ENCODE results near the gene TEX30. TPM values are rescaled to one million over a fixed set of nuclear protein-coding genes. Genes with fewer than 3 reads are reported as not detected.

TEX30 gene
- total and polyA plus RNA-seq, 2 donors (not counting 1 experiment from before 2014, with no cell fraction given), result 4.3 to 5.9 TPM

DNA sequence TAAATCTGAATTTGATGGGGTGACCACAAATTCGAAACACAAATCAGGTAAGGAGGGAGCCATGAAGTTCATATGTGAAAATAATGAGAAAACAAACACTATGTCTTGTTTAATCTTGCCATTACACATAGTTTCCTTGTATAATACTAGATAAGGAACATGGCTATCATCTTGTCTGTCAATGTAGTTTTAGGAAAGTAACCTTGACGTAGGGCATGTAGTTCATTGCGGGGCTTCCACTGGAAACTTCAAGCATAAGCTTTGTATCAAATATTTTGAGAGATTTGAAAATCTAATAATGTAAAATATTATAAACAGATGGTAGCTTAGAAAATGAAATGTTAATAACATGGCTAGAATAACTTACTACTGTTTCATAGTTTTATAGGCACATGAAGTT, 34.1 kb upstream of the TEX30 start:
- DNase-seq (no peak), ATAC-seq (ENCODE audit: low read depth) (no peak)
- no peaks in the 10 kb centered on the region for H3K79me2 ChIP-seq (ENCODE audit: control insufficient read depth, insufficient read depth, low read length)
- intact Hi-C loops (cut with micrococcal nuclease), result no loop called here
- TF ChIP-seq, protein P1, sequence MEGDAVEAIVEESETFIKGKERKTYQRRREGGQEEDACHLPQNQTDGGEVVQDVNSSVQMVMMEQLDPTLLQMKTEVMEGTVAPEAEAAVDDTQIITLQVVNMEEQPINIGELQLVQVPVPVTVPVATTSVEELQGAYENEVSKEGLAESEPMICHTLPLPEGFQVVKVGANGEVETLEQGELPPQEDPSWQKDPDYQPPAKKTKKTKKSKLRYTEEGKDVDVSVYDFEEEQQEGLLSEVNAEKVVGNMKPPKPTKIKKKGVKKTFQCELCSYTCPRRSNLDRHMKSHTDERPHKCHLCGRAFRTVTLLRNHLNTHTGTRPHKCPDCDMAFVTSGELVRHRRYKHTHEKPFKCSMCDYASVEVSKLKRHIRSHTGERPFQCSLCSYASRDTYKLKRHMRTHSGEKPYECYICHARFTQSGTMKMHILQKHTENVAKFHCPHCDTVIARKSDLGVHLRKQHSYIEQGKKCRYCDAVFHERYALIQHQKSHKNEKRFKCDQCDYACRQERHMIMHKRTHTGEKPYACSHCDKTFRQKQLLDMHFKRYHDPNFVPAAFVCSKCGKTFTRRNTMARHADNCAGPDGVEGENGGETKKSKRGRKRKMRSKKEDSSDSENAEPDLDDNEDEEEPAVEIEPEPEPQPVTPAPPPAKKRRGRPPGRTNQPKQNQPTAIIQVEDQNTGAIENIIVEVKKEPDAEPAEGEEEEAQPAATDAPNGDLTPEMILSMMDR (IDR thresholded peaks at IDR 0.05), result no peak
- no peak for TF ChIP-seq EZH2 (IDR thresholded peaks at IDR 0.05; ENCODE audit: borderline replicate concordance, insufficient read depth, low read depth, low read length, poor library complexity, severe bottlenecking)
- no peaks in the 10 kb centered on the region for H3K4me1 ChIP-seq (ENCODE audit: control insufficient read depth in 2 of 2, insufficient read depth in 2 of 2, low read length in 2 of 2)
- no peaks in the 10 kb centered on the region for H4K20me1 ChIP-seq (ENCODE audit: control insufficient read depth, insufficient read depth, low read length, poor library complexity, severe bottlenecking)
- H3K36me3 ChIP-seq (replicated peaks in 1 of 2; ENCODE audit: control extremely low read depth in 1 of 2, control insufficient read depth in 1 of 2, extremely low read depth in 1 of 2, insufficient read depth in 2 of 2, low read length in 1 of 2), result no peaks in the 10 kb centered on the region
- no peaks in the 10 kb centered on the region for H3K27me3 ChIP-seq (replicated peaks in 1 of 4; ENCODE audit: control extremely low read depth in 1 of 4, control insufficient read depth in 3 of 4, insufficient read depth in 4 of 4, low read length in 3 of 4)
- no CpG with 5 or more reads among the region's 3 CpGs for WGBS (ENCODE audit: insufficient coverage)
- POLR2A ChIA-PET, result no interaction called here
- no peak overlapping the region for H3K4me2 ChIP-seq (replicated peaks; ENCODE audit: low read depth, low read length, poor library complexity, severe bottlenecking)
- Mint-ChIP-seq H3K27me3 (no peaks in the 10 kb centered on the region), H3K4me1 (peaks cover 3% of the 10 kb centered on the region), H3K4me3 (no peak overlapping the region), H3K9me3 (ENCODE audit: insufficient read depth) (peaks cover 5% of the 10 kb centered on the region), H3K27ac (no peak overlapping the region)
- H3K27ac ChIP-seq (ENCODE audit: low read length in 2 of 2), result no peak overlapping the region
- H3K4me3 ChIP-seq (ENCODE audit: control extremely low read depth in 1 of 5, extremely low read depth in 1 of 5, insufficient read depth in 1 of 5, low read depth in 2 of 5, low read length in 4 of 5), result no peak overlapping the region
- CTCF ChIA-PET, result no interaction called here
- H3K9ac ChIP-seq (ENCODE audit: low read length), result no peak overlapping the region
- H3K9me3 ChIP-seq (ENCODE audit: control extremely low read depth in 1 of 3, control insufficient read depth in 2 of 3, insufficient read depth in 1 of 3, low read length in 2 of 3), result peaks cover 0 to 4% (median 1%) of the 10 kb centered on the region in 3 donors
- H2AFZ ChIP-seq (ENCODE audit: insufficient read depth, low read depth, low read length, poor library complexity, severe bottlenecking), result no peak overlapping the region

DNA sequence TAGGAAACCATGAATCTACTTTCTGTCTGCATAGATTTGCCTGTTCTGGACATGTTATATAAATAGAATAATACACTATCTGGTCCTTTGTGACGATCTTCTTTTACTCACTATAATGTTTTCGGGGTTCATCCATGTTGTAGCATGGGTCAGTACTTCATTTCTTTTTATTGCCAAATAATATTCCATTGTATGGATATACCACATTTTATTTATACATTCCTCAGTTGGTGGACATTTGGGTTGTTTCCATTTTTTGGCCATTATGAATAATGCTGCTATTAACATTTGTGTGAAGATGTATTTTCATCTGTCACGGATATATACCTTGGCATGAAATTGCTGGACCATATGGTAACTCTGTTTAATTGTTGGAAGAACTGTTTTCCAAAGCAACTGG, 32.1 kb upstream of the TEX30 start:
- Histone ChIP-seq H3K4me3 (ENCODE audit: control extremely low read depth in 1 of 5, extremely low read depth in 1 of 5, insufficient read depth in 1 of 5, low read depth in 2 of 5, low read length in 4 of 5) (no peak overlapping the region), H3K36me3 (replicated peaks in 1 of 2; ENCODE audit: control extremely low read depth in 1 of 2, control insufficient read depth in 1 of 2, extremely low read depth in 1 of 2, insufficient read depth in 2 of 2, low read length in 1 of 2) (no peaks in the 10 kb centered on the region), H3K27ac (ENCODE audit: low read length in 2 of 2) (no peak overlapping the region), H3K4me1 (ENCODE audit: control insufficient read depth in 2 of 2, insufficient read depth in 2 of 2, low read length in 2 of 2) (peaks cover 4% of the 10 kb centered on the region in 2 donors), H3K9me3 (ENCODE audit: control extremely low read depth in 1 of 3, control insufficient read depth in 2 of 3, insufficient read depth in 1 of 3, low read length in 2 of 3) (peaks cover 0 to 2% (median 0%) of the 10 kb centered on the region in 3 donors), H3K4me2 (replicated peaks; ENCODE audit: low read depth, low read length, poor library complexity, severe bottlenecking) (no peak overlapping the region), H3K79me2 (ENCODE audit: control insufficient read depth, insufficient read depth, low read length) (no peaks in the 10 kb centered on the region), H2AFZ (ENCODE audit: insufficient read depth, low read depth, low read length, poor library complexity, severe bottlenecking) (no peak overlapping the region), H4K20me1 (ENCODE audit: control insufficient read depth, insufficient read depth, low read length, poor library complexity, severe bottlenecking) (no peaks in the 10 kb centered on the region), H3K27me3 (replicated peaks in 1 of 4; ENCODE audit: control extremely low read depth in 1 of 4, control insufficient read depth in 3 of 4, insufficient read depth in 4 of 4, low read length in 3 of 4) (peaks cover 0 to 4% (median 0%) of the 10 kb centered on the region in 4 experiments), H3K9ac (ENCODE audit: low read length) (no peak overlapping the region)
- intact Hi-C loops (cut with micrococcal nuclease), result no loop called here
- no peaks in the 10 kb centered on the region for H3K27me3 Mint-ChIP-seq
- no peak overlapping the region for H3K27ac Mint-ChIP-seq
- no peak for ATAC-seq (ENCODE audit: low read depth)
- 100% methylated on average over 1 of the region's 3 CpGs for WGBS (ENCODE audit: insufficient coverage)
- peaks cover 9% of the 10 kb centered on the region for H3K4me1 Mint-ChIP-seq
- TF ChIP-seq, protein P1 (IDR thresholded peaks at IDR 0.05), result no peak
- TF ChIP-seq EZH2 (IDR thresholded peaks at IDR 0.05; ENCODE audit: borderline replicate concordance, insufficient read depth, low read depth, low read length, poor library complexity, severe bottlenecking), result no peak
- CTCF ChIA-PET, result interaction anchor here (1.4 kb wide), 1 partner anchor 214 kb away, joined by 4 read pairs; no protein-coding TSS in a partner anchor
- no peak for DNase-seq
- H3K4me3 Mint-ChIP-seq, result no peak overlapping the region
- POLR2A ChIA-PET, result no interaction called here
- no peaks in the 10 kb centered on the region for H3K9me3 Mint-ChIP-seq (ENCODE audit: insufficient read depth)

Data from B cell (primary cell).